Thyroid gland (tissue), 4 donors: ENCODE results near the gene C1orf52. TPM values are rescaled to one million over a fixed set of nuclear protein-coding genes. Genes with fewer than 3 reads are reported as not detected.

Experiments
- DNase-seq, 2 donors: peaks; one replicate each; pipeline ENCODE4 v3.0.0-alpha.2; 2019
- H3K27ac ChIP-seq, 3 donors: fragments of 200-600 bp; sonication (generic); 1 replicate in 2 of 3; 2 replicates in 1 of 3; pipeline ENCODE4 v1.5.1; 2016 to 2019; ENCODE audit warnings: mild to moderate bottlenecking in 1 of 3, moderate library complexity in 1 of 3
- H3K27me3 ChIP-seq: fragments of 200-600 bp; sonication (generic); one replicate; pipeline ENCODE4 v1.5.1; 2019
- H3K36me3 ChIP-seq, 2 donors: fragments of 200-600 bp; sonication (generic); one replicate each; pipeline ENCODE4 v1.5.1; 2016 to 2019
- H3K4me1 ChIP-seq, 2 donors: fragments of 200-600 bp; sonication (generic); one replicate each; pipeline ENCODE4 v1.5.1; 2017 to 2019
- H3K4me3 ChIP-seq, 3 donors: fragments of 200-600 bp; sonication (generic); replicated peaks in 1 of 3; 1 replicate in 2 of 3; 2 replicates in 1 of 3; pipeline ENCODE4 v1.5.1; 2016; ENCODE audit warnings: mild to moderate bottlenecking in 1 of 3
- H3K9me3 ChIP-seq: fragments of 200-600 bp; sonication (generic); one replicate; pipeline ENCODE4 v1.5.1; 2017
- POLR2A ChIP-seq, 2 donors: fragments of 450-650 bp; IDR thresholded peaks; one replicate each; pipeline ENCODE4 v1.6.1; 2017; ENCODE audit warnings: antibody characterized with exemption in 2 of 2, mild to moderate bottlenecking in 2 of 2, moderate library complexity in 1 of 2
- WGBS, 2 donors: methylation state at CpG; one replicate each; pipeline ENCODE4 v1.1.5; 2017; 5-methylcytosine and 5-hydroxymethylcytosine counted together
- intact Hi-C: fragments of 100-400 bp; cut with DNase I; formaldehyde crosslinking; loops from one replicate; pipeline ENCODE4 v1.15.1; 2023
- total RNA-seq, 4 donors: library from RNA; depleted of rRNA; stranded (reverse); fragments of >200 nt; gene quantifications; one replicate each; pipeline ENCODE4 v1.2.3, GENCODE V29; 2016
- TF ChIP-seq, protein P1 (sequence below), 6 experiments: fragments of 200-600 bp in 3 of 6; fragments of 450-650 bp in 3 of 6; sonication (generic) in 3 of 6; IDR thresholded peaks; one replicate each; pipeline ENCODE4 v1.5.1; 2016 to 2019; ENCODE audit warnings: antibody characterized with exemption in 6 of 6, mild to moderate bottlenecking in 2 of 6, inconsistent platforms in 1 of 6, moderate library complexity in 1 of 6

C1orf52 gene
- total RNA-seq, 4 donors from 2014 or later: 9.0 to 28.7 (median 17.5) TPM

DNA sequence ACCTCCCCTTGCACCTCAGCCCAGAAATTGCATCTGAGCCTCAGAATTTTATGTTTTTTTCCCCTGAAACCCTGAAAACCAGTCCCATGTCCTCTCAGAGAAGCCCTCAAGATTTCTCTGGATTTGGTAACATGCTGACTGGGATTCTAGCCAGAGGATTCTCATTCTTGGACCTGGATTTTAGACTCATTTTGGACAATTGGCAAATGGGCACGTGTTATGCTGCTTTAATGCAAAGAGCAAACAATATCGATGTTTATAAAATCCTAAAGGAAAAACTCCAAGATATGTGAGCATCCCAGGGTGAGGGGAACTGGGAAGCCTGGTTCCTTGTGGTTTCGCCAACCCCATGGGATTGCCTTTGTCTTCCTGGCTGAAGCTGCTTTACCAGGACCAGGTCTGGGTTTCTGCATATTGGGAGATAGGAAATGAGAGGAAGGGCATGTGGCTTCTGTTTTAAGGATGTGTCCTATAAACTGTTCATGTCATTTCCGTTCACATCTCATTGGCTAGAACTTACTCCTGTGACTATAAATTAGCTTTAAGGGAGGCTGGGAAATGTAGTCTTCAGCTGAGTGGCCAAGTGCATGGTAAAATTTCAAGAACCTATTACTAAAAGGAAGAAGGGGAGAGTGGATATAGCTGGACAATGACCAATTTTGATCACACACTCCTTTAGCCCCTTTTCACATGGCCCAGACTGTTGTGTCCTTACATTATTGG lies 44.1 kb upstream of the C1orf52 start:
- Histone ChIP-seq H3K9me3 (no peaks in the 10 kb centered on the region), H3K36me3 (no peaks in the 10 kb centered on the region), H3K4me3 (no peak overlapping the region), H3K27ac (no peak overlapping the region), H3K4me1 (peaks cover 0 to 4% of the 10 kb centered on the region in 2 donors), H3K27me3 (no peaks in the 10 kb centered on the region)
- no peak for DNase-seq
- intact Hi-C loops: loop anchor here (10.0 kb wide), 3 partner anchors 201 to 581 kb away; partner anchors contain the start of gene CCN1
- no peak for TF ChIP-seq POLR2A (IDR thresholded peaks at IDR 0.05)
- TF ChIP-seq, protein P1, sequence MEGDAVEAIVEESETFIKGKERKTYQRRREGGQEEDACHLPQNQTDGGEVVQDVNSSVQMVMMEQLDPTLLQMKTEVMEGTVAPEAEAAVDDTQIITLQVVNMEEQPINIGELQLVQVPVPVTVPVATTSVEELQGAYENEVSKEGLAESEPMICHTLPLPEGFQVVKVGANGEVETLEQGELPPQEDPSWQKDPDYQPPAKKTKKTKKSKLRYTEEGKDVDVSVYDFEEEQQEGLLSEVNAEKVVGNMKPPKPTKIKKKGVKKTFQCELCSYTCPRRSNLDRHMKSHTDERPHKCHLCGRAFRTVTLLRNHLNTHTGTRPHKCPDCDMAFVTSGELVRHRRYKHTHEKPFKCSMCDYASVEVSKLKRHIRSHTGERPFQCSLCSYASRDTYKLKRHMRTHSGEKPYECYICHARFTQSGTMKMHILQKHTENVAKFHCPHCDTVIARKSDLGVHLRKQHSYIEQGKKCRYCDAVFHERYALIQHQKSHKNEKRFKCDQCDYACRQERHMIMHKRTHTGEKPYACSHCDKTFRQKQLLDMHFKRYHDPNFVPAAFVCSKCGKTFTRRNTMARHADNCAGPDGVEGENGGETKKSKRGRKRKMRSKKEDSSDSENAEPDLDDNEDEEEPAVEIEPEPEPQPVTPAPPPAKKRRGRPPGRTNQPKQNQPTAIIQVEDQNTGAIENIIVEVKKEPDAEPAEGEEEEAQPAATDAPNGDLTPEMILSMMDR (IDR thresholded peaks at IDR 0.05): no peak
- WGBS, 2 donors: 89 to 91% methylated on average over 4 of the region's 4 CpGs

DNA sequence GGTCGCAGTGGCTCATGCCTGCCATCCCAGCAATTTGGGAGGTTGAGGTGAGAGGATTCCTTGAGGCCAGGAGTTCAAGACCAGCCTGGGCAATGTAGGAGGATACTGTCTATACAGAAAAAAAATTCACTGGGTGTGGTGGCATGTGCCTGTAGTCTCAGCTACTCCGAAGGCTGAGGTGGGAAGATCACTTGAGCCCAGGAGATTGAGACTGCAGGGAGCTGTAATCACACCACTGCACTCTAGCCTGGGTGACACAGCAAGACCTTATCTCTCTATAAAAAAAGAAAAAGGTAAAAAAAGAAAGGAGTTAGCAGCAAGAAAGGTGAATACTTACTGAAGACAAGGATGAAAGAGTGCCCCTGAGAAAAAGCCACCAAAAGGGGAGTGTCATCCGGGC lies 40.7 kb upstream of the C1orf52 start:
- H3K4me1 ChIP-seq: peaks cover 8 to 21% of the 10 kb centered on the region in 2 donors
- 61 to 82% methylated on average over 3 of the region's 3 CpGs for WGBS, 2 donors
- no peaks in the 10 kb centered on the region for H3K27me3 ChIP-seq
- H3K4me3 ChIP-seq: no peak overlapping the region
- DNase-seq: no peak
- H3K36me3 ChIP-seq: no peaks in the 10 kb centered on the region
- intact Hi-C loops: loop anchor here (10.0 kb wide), 3 partner anchors 205 to 585 kb away; partner anchors contain the start of gene CCN1
- TF ChIP-seq POLR2A (IDR thresholded peaks at IDR 0.05): no peak
- TF ChIP-seq, protein P1 (IDR thresholded peaks at IDR 0.05): no peak
- H3K9me3 ChIP-seq: no peaks in the 10 kb centered on the region
- no peak overlapping the region for H3K27ac ChIP-seq

DNA sequence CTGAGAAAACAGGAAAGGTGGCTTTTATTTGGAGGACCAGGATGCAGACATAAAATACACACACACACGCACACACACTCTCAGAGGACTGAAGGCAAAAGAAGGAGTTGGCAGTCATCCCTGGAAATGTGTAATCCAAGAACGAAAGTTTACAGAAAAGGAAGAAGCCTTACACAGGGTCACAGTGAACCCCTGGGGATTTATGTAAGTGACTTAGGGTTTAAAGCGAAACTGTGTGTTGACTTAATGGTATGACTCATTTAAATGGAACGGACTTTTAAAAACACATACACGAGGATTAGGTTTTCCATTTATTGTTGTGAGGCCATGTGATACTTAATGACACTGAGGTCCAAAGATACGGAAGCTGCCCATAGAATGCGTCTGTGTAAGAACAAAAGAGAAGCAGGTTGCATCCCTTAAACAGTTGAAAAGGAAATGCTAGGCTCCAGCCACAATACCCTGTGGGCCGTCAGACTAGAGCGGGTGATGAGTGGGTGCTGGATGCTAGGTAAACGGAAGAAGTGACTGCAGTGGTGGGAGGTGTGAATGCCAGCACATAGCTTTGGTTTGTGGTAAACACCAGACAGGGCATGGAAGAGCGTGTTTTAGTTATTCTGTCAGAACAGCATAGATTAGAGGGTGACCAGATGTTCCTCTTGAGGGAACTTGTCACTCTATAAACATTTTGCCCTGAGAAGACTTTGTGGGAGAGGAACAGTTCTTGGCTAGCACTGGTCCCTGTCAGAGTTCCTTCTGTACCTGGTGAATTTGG lies 38.6 kb upstream of the C1orf52 start:
- H3K27me3 ChIP-seq: no peaks in the 10 kb centered on the region
- peak in 1 of 2 donors; percentile 30 for TF ChIP-seq POLR2A (IDR thresholded peaks at IDR 0.05)
- TF ChIP-seq, protein P1 (IDR thresholded peaks at IDR 0.05): no peak
- H3K4me1 ChIP-seq: peaks cover 8 to 26% of the 10 kb centered on the region in 2 donors
- intact Hi-C loops: no loop called here
- H3K9me3 ChIP-seq: no peaks in the 10 kb centered on the region
- H3K27ac ChIP-seq: peak overlapping the region; percentile 52 to 78 (median 72)
- no peak overlapping the region for H3K4me3 ChIP-seq
- whole genome bisulfite sequencing, 2 donors: 28 to 29% methylated on average over 11 of the region's 11 CpGs
- DNase-seq: peak; percentile 59
- H3K36me3 ChIP-seq: no peaks in the 10 kb centered on the region

DNA sequence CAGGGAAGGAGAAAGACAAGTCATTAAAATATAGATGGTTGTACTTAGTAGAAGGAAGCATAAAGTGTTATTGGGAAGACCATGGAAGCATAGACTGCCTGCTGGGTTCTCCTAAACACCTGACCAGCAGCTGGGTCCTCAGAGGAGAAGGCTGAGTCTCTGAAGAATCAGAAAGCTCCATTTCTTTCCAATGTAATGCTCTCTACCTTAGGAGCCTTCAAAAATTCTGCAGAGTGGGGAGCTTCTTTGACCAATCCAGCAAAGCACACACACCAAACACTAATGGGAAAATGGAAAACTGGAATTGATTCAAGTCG lies 38.0 kb upstream of the C1orf52 start:
- intact Hi-C loops: no loop called here
- Histone ChIP-seq H3K36me3 (no peaks in the 10 kb centered on the region), H3K4me3 (no peak overlapping the region), H3K27me3 (no peaks in the 10 kb centered on the region), H3K4me1 (peaks cover 8 to 26% of the 10 kb centered on the region in 2 donors), H3K27ac (peak overlapping the region; percentile 52 to 78 (median 72)), H3K9me3 (no peaks in the 10 kb centered on the region)
- 9 to 20% methylated on average over 1 of the region's 1 CpG for WGBS, 2 donors
- TF ChIP-seq, protein P1 (IDR thresholded peaks at IDR 0.05): no peak
- TF ChIP-seq POLR2A (IDR thresholded peaks at IDR 0.05): no peak
- no peak for DNase-seq

DNA sequence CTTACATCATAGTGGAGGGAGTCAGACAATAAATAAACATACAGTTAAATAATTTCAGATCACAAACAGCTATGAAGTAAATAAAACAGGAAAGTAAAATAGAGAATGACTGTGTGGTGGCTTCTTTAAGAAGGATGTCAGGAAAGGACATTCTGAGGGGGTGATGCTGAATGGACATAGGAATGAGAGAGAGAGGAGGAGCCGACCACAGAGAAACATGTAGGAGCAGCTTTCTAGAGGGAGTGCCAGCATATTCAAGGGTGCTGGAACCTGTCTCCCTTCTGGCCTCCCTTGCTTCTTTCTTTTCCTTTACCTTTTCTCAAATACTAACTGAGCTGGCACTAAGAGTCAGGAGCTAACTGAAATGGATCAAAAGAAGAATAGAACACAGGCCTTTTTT lies 37.5 kb upstream of the C1orf52 start:
- no peak for TF ChIP-seq POLR2A (IDR thresholded peaks at IDR 0.05)
- TF ChIP-seq, protein P1 (IDR thresholded peaks at IDR 0.05): no peak
- Histone ChIP-seq H3K27ac (peak overlapping the region; percentile 52 to 78 (median 72)), H3K9me3 (no peaks in the 10 kb centered on the region), H3K27me3 (no peaks in the 10 kb centered on the region), H3K4me1 (peaks cover 8 to 26% of the 10 kb centered on the region in 2 donors), H3K4me3 (no peak overlapping the region), H3K36me3 (no peaks in the 10 kb centered on the region)
- intact Hi-C loops: no loop called here
- 43 to 51% methylated on average over 1 of the region's 1 CpG for WGBS, 2 donors
- no peak for DNase-seq
